ENCODE data around the gene RPS19. TPM values are rescaled to one million over a fixed set of nuclear protein-coding genes. Genes with fewer than 3 reads are reported as not detected.

The RPS19 gene
- total RNA-seq, 1 experiment from 2014 or later = 1,363 TPM

DNA sequence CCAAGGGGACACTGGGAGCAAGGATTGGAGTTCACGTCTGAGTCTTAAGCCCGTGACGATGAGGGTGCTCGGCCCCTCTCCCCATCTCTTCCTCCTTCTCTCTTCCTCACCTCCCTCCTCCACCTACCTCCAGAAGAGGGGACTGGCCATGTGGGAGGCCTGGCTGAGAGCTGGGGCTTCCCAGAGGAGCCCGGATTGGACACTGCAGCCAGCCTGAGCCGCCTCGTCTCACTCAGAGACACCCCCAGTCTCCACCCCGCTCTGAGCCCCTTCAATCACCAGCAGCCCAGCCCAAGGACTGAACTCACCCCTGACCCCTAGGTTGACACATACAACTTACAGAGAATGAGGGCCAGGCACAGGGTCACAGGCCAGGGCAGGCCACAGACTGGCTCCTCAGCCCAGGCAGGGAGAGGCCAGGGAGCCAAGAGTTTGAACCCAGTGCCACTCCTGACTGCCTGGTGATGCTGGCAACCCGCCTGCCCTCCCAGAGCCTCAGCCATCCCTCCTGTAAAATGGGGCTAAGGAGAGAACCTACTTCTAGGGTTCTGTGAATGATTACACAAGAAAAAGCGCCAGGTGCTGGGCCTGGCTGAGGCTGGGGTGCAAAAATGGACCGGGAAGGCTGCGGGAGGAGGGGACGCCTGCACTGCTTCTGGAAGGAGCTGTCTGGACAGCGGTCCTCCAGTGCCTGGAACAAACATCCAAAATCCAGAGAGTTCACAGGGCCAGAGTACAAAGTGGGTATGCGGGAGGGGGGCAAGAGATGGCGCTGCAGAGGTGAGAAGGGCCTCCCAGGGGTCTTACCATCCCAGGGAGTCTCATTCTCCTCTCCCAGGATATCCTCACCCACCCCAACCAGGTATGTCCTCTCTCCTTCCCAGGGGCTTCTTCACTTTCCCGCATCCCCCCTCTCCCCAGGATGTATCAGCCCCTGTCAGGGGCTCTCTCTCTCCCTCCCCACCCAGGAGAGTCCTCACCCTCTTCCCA, 18.2 kb downstream of the RPS19 start:
- no peak for DNase-seq (ENCODE audit: low read depth in 1 of 2, low spot score in 2 of 2)
- H3K4me3 ChIP-seq = no peak overlapping the region
- H3K36me3 ChIP-seq = peaks cover 6% of the 10 kb centered on the region
- H3K9me3 ChIP-seq (replicated peaks) = no peaks in the 10 kb centered on the region
- H3K27ac ChIP-seq = no peak overlapping the region
- no peaks in the 10 kb centered on the region for H3K27me3 ChIP-seq (replicated peaks)
- peaks cover 4% of the 10 kb centered on the region; the same call in 1 of the 2 replicates for H3K4me1 ChIP-seq (replicated peaks)

GRCh38 chr19:41879080-41879479, 19.0 kb downstream of the RPS19 start:
- Histone ChIP-seq H3K36me3 (peaks cover 4% of the 10 kb centered on the region; the same call in 1 of the 2 replicates), H3K9me3 (replicated peaks) (no peaks in the 10 kb centered on the region), H3K4me1 (replicated peaks) (peaks cover 4% of the 10 kb centered on the region; the same call in 1 of the 2 replicates), H3K27me3 (replicated peaks) (no peaks in the 10 kb centered on the region), H3K4me3 (no peak overlapping the region), H3K27ac (no peak overlapping the region)
- DNase-seq (ENCODE audit: low read depth in 1 of 2, low spot score in 2 of 2) = no peak

DNA sequence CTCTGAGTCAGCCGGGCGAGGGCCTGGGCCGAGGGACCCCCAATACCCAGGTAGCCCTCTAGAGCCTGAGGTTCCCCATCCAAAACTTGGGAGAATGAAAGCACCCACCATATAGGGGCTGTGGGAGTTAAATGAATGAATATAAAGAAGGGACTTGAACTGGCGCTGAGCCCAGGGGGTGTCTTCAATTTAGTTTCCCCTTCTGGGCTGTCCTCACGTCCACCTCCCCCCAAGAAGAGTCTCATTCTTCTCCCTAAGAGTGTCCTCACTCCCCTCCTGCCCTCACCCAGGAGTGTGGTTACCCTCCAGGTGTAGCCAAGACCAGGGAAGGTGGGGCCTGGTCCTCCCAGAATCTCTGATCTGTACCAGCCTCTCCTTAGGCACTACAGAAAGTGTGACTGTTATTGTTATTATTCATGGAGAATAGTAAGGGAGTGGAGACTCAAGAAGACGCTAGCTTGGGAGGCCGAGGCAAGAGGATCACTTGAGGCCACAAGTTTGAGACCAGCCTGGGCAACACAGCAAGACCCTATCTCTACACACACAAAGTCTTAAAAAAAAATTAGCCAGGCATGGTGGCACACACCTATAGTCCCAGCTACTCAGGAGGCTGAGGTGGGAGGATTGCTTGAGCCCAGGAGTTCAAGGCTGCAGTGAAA, 19.7 kb downstream of the RPS19 start:
- Histone ChIP-seq H3K36me3 (peaks cover 7% of the 10 kb centered on the region; the same call in 1 of the 2 replicates), H3K9me3 (replicated peaks) (no peaks in the 10 kb centered on the region), H3K4me3 (no peak overlapping the region), H3K27me3 (replicated peaks) (no peaks in the 10 kb centered on the region), H3K27ac (no peak overlapping the region), H3K4me1 (replicated peaks) (peaks cover 7% of the 10 kb centered on the region)
- no peak for DNase-seq (ENCODE audit: low read depth in 1 of 2, low spot score in 2 of 2)

- Histone ChIP-seq H3K4me1 (replicated peaks) (peaks cover 9% of the 10 kb centered on the region), H3K36me3 (peaks cover 7% of the 10 kb centered on the region; the same call in 1 of the 2 replicates)
- DNase-seq (ENCODE audit: low read depth in 1 of 2, low spot score in 2 of 2) = no peak
Measured at GRCh38 chr19:41880329-41880708, 20.3 kb downstream of the RPS19 start.

GRCh38 chr19:41882568-41883462, 22.8 kb downstream of the RPS19 start, which contains the start of gene ARHGEF1:
ARHGEF1 (plus strand) TSS chr19:41883184; CDS start chr19:41888083, 4,899 bp downstream.
- 0 out of 2 replicates have a peak within 1 kb of the TSS, but pooled peaks have one; percentile 12 for H3K27ac ChIP-seq
- no peaks in the 10 kb centered on the region for H3K27me3 ChIP-seq (replicated peaks)
- H3K4me3 ChIP-seq = peak within 1 kb of the TSS; percentile 72
- DNase-seq (ENCODE audit: low read depth in 1 of 2, low spot score in 2 of 2) = peak in 1 of 2 experiments; percentile 60
- H3K36me3 ChIP-seq = peaks cover 18% of the 10 kb centered on the region
- H3K9me3 ChIP-seq (replicated peaks) = no peaks in the 10 kb centered on the region
- peaks cover 9% of the 10 kb centered on the region for H3K4me1 ChIP-seq (replicated peaks)

More at GRCh38 chr19:41880329-41880708, 20.3 kb downstream of the RPS19 start:
- Histone ChIP-seq H3K27ac (no peak overlapping the region), H3K9me3 (replicated peaks) (no peaks in the 10 kb centered on the region), H3K4me3 (no peak overlapping the region), H3K27me3 (replicated peaks) (no peaks in the 10 kb centered on the region)

DNA sequence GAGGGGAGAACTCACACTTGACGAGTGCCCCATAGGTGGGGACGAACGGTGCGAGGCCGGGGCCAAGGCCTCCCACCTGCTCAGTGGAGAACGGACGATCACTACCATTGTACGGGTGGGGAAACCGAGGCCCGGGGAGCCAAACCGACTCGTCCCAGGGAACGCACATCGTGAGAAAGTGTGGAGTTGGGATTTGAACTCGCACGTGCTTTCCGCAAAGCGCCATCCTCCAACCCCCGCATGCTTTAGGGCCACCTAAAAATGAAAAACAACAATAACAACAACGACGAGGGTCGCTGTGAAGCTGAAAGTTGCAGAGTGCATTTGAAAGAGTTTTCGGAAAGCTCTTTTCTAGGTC, 23.4 kb downstream of the RPS19 start:
- Histone ChIP-seq H3K27ac (0 out of 2 replicates have a peak overlapping the region, but pooled peaks have one; percentile 12), H3K4me3 (peak overlapping the region; percentile 72), H3K27me3 (replicated peaks) (no peaks in the 10 kb centered on the region), H3K4me1 (replicated peaks) (peaks cover 9% of the 10 kb centered on the region), H3K9me3 (replicated peaks) (no peaks in the 10 kb centered on the region), H3K36me3 (peaks cover 25% of the 10 kb centered on the region)
- DNase-seq (ENCODE audit: low read depth in 1 of 2, low spot score in 2 of 2) = peak in 1 of 2 experiments; percentile 30

DNA sequence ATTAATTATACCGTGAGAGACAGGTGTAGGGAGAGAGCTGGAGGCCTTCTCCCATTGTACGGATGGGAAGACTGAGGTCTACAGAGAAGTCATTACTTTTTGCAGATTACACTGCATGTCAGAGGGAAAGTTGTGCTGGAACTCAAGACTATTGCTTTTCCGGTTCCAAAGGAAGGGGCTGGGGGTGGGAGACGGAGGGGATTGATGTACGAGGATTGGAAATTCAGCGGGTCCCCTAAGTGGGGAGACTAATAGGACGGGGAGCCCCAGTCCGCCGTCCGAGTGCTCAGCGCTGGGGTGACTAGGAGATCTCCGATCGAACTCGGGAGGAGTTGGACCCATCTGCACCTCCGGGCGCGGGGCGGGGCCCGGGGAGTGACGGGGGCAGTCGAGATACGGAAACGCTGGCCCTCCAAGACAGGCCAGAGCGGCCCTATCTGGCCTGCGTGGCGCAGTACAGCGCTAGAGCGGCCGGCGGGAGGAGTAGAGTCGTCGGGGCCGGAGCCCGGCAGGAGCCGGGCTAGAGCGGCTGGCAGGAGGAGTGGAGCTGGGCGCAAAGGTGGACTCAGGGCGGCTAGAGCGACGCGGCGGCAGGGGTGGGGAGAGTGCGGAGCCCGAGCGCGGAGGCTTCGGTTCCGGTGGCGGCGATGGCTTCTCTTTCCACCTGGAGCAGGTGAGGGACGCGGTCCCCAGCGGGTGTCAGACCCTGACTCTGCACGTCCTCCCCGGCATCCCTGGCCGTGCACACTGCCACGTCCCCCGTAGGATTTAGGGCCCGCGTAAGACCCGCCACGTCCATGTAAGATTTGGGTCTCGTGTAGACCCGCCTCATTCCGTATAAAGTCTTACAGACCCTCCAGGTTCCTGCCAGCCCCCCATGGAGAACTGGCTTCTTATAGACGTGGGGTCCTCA, 24.0 kb downstream of the RPS19 start:
- no peak overlapping the region; the same call in 1 of the 2 replicates for H3K27ac ChIP-seq
- H3K4me1 ChIP-seq (replicated peaks) = peaks cover 9% of the 10 kb centered on the region
- peak overlapping the region; percentile 72 for H3K4me3 ChIP-seq
- peaks cover 26% of the 10 kb centered on the region for H3K36me3 ChIP-seq
- DNase-seq (ENCODE audit: low read depth in 1 of 2, low spot score in 2 of 2) = peak; percentile 95 to 97
- H3K9me3 ChIP-seq (replicated peaks) = no peaks in the 10 kb centered on the region
- H3K27me3 ChIP-seq (replicated peaks) = no peaks in the 10 kb centered on the region

GRCh38 chr19:41886761-41887710, 27.0 kb downstream of the RPS19 start:
- Histone ChIP-seq H3K4me3 (no peak overlapping the region), H3K9me3 (replicated peaks) (no peaks in the 10 kb centered on the region), H3K4me1 (replicated peaks) (peaks cover 9% of the 10 kb centered on the region), H3K27ac (no peak overlapping the region), H3K27me3 (replicated peaks) (no peaks in the 10 kb centered on the region), H3K36me3 (peaks cover 49% of the 10 kb centered on the region)
- no peak for DNase-seq (ENCODE audit: low read depth in 1 of 2, low spot score in 2 of 2)

GRCh38 chr19:41887711-41888382, 27.8 kb downstream of the RPS19 start:
- no peaks in the 10 kb centered on the region for H3K9me3 ChIP-seq (replicated peaks)
- H3K27ac ChIP-seq = no peak overlapping the region
- H3K4me3 ChIP-seq = no peak overlapping the region
- DNase-seq (ENCODE audit: low read depth in 1 of 2, low spot score in 2 of 2) = no peak
- no peaks in the 10 kb centered on the region for H3K27me3 ChIP-seq (replicated peaks)
- peaks cover 57% of the 10 kb centered on the region for H3K36me3 ChIP-seq
- H3K4me1 ChIP-seq (replicated peaks) = peaks cover 5% of the 10 kb centered on the region

DNA sequence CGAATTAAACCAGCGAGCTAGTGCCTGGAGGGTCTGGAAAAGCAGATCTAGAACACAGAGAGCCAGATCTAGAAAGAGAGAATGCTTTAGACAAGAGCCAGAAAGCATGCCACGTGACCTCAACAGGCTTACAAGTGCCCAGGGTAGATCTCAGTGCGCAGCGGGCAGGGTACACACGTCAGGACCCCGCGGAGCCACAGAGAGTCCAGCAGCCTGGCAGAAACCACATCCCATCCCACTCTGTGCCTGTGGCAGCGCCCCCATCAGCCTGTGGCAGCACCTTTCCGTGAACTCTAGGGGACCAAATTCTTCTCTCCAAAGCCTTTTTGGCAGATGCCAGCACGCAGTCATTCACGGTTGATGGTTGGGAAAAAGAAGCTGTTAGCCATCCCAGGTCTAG, 28.9 kb downstream of the RPS19 start:
- no peak for DNase-seq (ENCODE audit: low read depth in 1 of 2, low spot score in 2 of 2)

DNA sequence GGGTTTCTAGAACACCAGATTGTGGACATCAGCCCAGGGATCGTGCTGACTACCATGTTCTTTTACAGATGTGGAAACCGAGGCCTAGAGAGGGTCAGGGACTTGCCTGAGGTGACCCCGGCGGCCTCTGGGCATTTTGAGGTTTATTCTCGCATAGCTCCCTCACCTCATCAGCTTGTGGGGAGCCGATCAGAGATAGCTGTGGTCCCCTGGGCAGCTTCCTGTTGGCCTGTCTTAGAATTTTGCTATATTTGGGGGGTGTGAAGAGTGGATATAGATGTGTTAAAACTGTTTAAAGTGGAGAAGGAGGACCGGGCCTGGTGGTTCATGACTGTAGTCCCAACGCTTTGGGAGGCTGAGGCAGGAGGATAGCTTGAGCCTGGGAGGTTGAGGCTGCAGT, 29.8 kb downstream of the RPS19 start:
- Histone ChIP-seq H3K36me3 (peaks cover 58% of the 10 kb centered on the region), H3K4me1 (replicated peaks) (peaks cover 1% of the 10 kb centered on the region), H3K4me3 (no peak overlapping the region), H3K27me3 (replicated peaks) (no peaks in the 10 kb centered on the region), H3K9me3 (replicated peaks) (no peaks in the 10 kb centered on the region), H3K27ac (no peak overlapping the region)
- DNase-seq (ENCODE audit: low read depth in 1 of 2, low spot score in 2 of 2) = no peak

More for the DNA sequence above, 28.9 kb downstream of the RPS19 start:
- H3K9me3 ChIP-seq (replicated peaks) = no peaks in the 10 kb centered on the region
- no peaks in the 10 kb centered on the region for H3K27me3 ChIP-seq (replicated peaks)
- peaks cover 5% of the 10 kb centered on the region for H3K4me1 ChIP-seq (replicated peaks)
- no peak overlapping the region for H3K27ac ChIP-seq
- no peak overlapping the region for H3K4me3 ChIP-seq
- H3K36me3 ChIP-seq = peaks cover 56% of the 10 kb centered on the region
